Measurements from ENCODE around the gene RAPGEF1. TPM values are rescaled to one million over a fixed set of nuclear protein-coding genes. Genes with fewer than 3 reads are reported as not detected.
"Not testable (repeated sequence)": the region's sequence is repeated elsewhere in the genome, so short reads cannot be mapped to it uniquely, and the experiment has no call there.

Gene RAPGEF1
- 156 TPM for total RNA-seq
- long read RNA-seq, partial matches to known transcripts, result 20 of 133 reads
- long read RNA-seq, other reads (novel, unspliced or antisense), result 113 of 133 reads

GRCh38 chr9:131739959-131740648 lies at the start of gene RAPGEF1:
RAPGEF1 (minus strand) TSS chr9:131740076; CDS start chr9:131739830, 246 bp downstream.
- ATAC-seq, result peak; percentile 75
- DNase-seq, result peak; percentile 88
- intact Hi-C loops (cut with micrococcal nuclease), result loop anchor here (10.0 kb wide), 3 partner anchors 65 to 375 kb away; no protein-coding TSS in a partner anchor

- intact Hi-C loops (cut with micrococcal nuclease), result no loop called here
- DNase-seq (no peak), ATAC-seq (no peak)
Observed at GRCh38 chr9:131788851-131789250, 49.0 kb upstream of the RAPGEF1 start.

- ATAC-seq, result no peak
- no peak for DNase-seq
- intact Hi-C loops (cut with micrococcal nuclease), result no loop called here
Observed at GRCh38 chr9:131787838-131788237, 48.0 kb upstream of the RAPGEF1 start.

- DNase-seq (no peak), ATAC-seq (no peak)
Observed at GRCh38 chr9:131784748-131785501, 45.0 kb upstream of the RAPGEF1 start.

GRCh38 chr9:131781069-131781468 lies 41.2 kb upstream of the RAPGEF1 start:
- ATAC-seq (no peak), DNase-seq (no peak)
- intact Hi-C loops (cut with micrococcal nuclease), result no loop called here

More at GRCh38 chr9:131784748-131785501, 45.0 kb upstream of the RAPGEF1 start:
- intact Hi-C loops (cut with micrococcal nuclease), result no loop called here

- DNase-seq (peak; percentile 48), ATAC-seq (no peak)
- intact Hi-C loops (cut with micrococcal nuclease), result no loop called here
Observed at GRCh38 chr9:131776473-131776872, 36.6 kb upstream of the RAPGEF1 start.

GRCh38 chr9:131776036-131776435 lies 36.2 kb upstream of the RAPGEF1 start:
- ATAC-seq (no peak), DNase-seq (no peak)
- intact Hi-C loops (cut with micrococcal nuclease), result no loop called here

GRCh38 chr9:131774636-131775035 lies 34.8 kb upstream of the RAPGEF1 start:
- no peak for ATAC-seq
- no peak for DNase-seq
- intact Hi-C loops (cut with micrococcal nuclease), result no loop called here

- DNase-seq, result peak; percentile 35
- intact Hi-C loops (cut with micrococcal nuclease), result no loop called here
- peak; percentile 76 for ATAC-seq
Observed at GRCh38 chr9:131773911-131774379, 34.1 kb upstream of the RAPGEF1 start.

GRCh38 chr9:131772940-131773339 lies 33.1 kb upstream of the RAPGEF1 start:
- DNase-seq, result no peak

GRCh38 chr9:131771646-131772045 lies 31.8 kb upstream of the RAPGEF1 start:
- no peak for ATAC-seq
- intact Hi-C loops (cut with micrococcal nuclease), result no loop called here
- DNase-seq, result no peak

More at GRCh38 chr9:131772940-131773339, 33.1 kb upstream of the RAPGEF1 start:
- no peak for ATAC-seq
- intact Hi-C loops (cut with micrococcal nuclease), result no loop called here

- no peak for DNase-seq
- ATAC-seq, result no peak
- intact Hi-C loops (cut with micrococcal nuclease), result loop anchor here (10.0 kb wide), 1 partner anchor 485 kb away; no protein-coding TSS in a partner anchor
Observed at GRCh38 chr9:131769361-131769760, 29.5 kb upstream of the RAPGEF1 start.

- DNase-seq (no peak), ATAC-seq (no peak)
- intact Hi-C loops (cut with micrococcal nuclease), result loop anchor here (10.0 kb wide), 1 partner anchor 490 kb away; no protein-coding TSS in a partner anchor
Observed at GRCh38 chr9:131764568-131764967, 24.7 kb upstream of the RAPGEF1 start.

- peak; percentile 85 for DNase-seq
- peak; percentile 95 for ATAC-seq
- intact Hi-C loops (cut with micrococcal nuclease), result loop anchor here (10.0 kb wide), 1 partner anchor 492 kb away; no protein-coding TSS in a partner anchor
Observed at GRCh38 chr9:131762356-131762932, 22.6 kb upstream of the RAPGEF1 start.

GRCh38 chr9:131759017-131759647 lies 19.3 kb upstream of the RAPGEF1 start:
- ATAC-seq (no peak), DNase-seq (no peak)
- intact Hi-C loops (cut with micrococcal nuclease), result no loop called here

GRCh38 chr9:131757549-131757948 lies 17.7 kb upstream of the RAPGEF1 start:
- no peak for ATAC-seq

GRCh38 chr9:131755541-131756198 lies 15.8 kb upstream of the RAPGEF1 start:
- peak; percentile 90 for ATAC-seq
- peak; percentile 87 for DNase-seq
- intact Hi-C loops (cut with micrococcal nuclease), result no loop called here

More at GRCh38 chr9:131757549-131757948, 17.7 kb upstream of the RAPGEF1 start:
- no peak for DNase-seq
- intact Hi-C loops (cut with micrococcal nuclease), result no loop called here

- ATAC-seq (no peak), DNase-seq (no peak)
- intact Hi-C loops (cut with micrococcal nuclease), result no loop called here
Observed at GRCh38 chr9:131754846-131755245, 15.0 kb upstream of the RAPGEF1 start.

GRCh38 chr9:131753751-131754150 lies 13.9 kb upstream of the RAPGEF1 start:
- DNase-seq; ATAC-seq; intact Hi-C loops (cut with micrococcal nuclease): not testable (repeated sequence)

Data from left ventricle myocardium superior (tissue), 1 donor.